Heart left ventricle (tissue), 16 donors: ENCODE measurements around the gene RAD51B. TPM values are rescaled to one million over a fixed set of nuclear protein-coding genes. Genes with fewer than 3 reads are reported as not detected.
"Not testable (repeated sequence)": the region's sequence is repeated elsewhere in the genome, so short reads cannot be mapped to it uniquely, and the experiment has no call there.

Experiments used
- ATAC-seq, 4 donors: fragments of 200-7000 bp; cut with Tn5 transposase; one replicate each; pipeline ENCODE4 v1.9.1; 2020 to 2022; ENCODE audit warnings: moderate library complexity in 4 of 4, mild to moderate bottlenecking in 3 of 4, moderate number of reproducible peaks in 1 of 4
- DNase-seq, 5 donors: peaks; one replicate each; pipeline ENCODE4 v3.0.0-alpha.2; 2020
- H3K27ac ChIP-seq, 12 donors: fragments of 200-600 bp; sonication (generic) in 4 of 12; one replicate each; pipeline versions ENCODE4 v1.5.0 to v1.8.0; 2016 to 2022; ENCODE audit warnings: mild to moderate bottlenecking in 2 of 12
- H3K27me3 ChIP-seq, 9 donors: fragments of 200-600 bp; sonication (generic) in 2 of 9; one replicate each; pipeline versions ENCODE4 v1.5.1 to v1.8.0; 2016 to 2022; ENCODE audit warnings: mild to moderate bottlenecking in 3 of 9
- H3K36me3 ChIP-seq, 9 donors: fragments of 200-600 bp; sonication (generic) in 2 of 9; one replicate each; pipeline versions ENCODE4 v1.5.0 to v1.8.0; 2018 to 2022; ENCODE audit warnings: mild to moderate bottlenecking in 2 of 9
- H3K4me1 ChIP-seq, 12 donors: fragments of 200-600 bp; sonication (generic) in 4 of 12; one replicate each; pipeline versions ENCODE4 v1.5.0 to v1.8.0; 2016 to 2022; ENCODE audit warnings: mild to moderate bottlenecking in 3 of 12
- H3K4me3 ChIP-seq, 12 donors: fragments of 200-600 bp; sonication (generic) in 4 of 12; one replicate each; pipeline versions ENCODE4 v1.5.0 to v1.8.0; 2017 to 2022; ENCODE audit warnings: mild to moderate bottlenecking in 9 of 12, moderate library complexity in 4 of 12
- H3K9me3 ChIP-seq, 12 donors: fragments of 200-600 bp; sonication (generic) in 4 of 12; one replicate each; pipeline versions ENCODE4 v1.5.0 to v1.8.0; 2016 to 2022; ENCODE audit warnings: mild to moderate bottlenecking in 1 of 12
- CTCF ChIP-seq, 12 donors: fragments of 200-600 bp; sonication (generic) in 4 of 12; IDR thresholded peaks; one replicate each; pipeline versions ENCODE4 v1.5.0 to v1.8.0; 2018 to 2022; ENCODE audit warnings: antibody characterized with exemption in 12 of 12, mild to moderate bottlenecking in 5 of 12
- POLR2A ChIP-seq, 2 donors: fragments of 450-650 bp; IDR thresholded peaks; one replicate each; pipeline ENCODE4 v1.6.1; 2017; ENCODE audit warnings: antibody characterized with exemption in 2 of 2, mild to moderate bottlenecking in 2 of 2, moderate library complexity in 2 of 2
- WGBS, 4 donors: extraction: QIAGEN DNeasy Blood & Tissue Kit in 2 of 4; methylation state at CpG; one replicate each; pipeline versions ENCODE4 v1.1.5 to v1.1.7; 2013 to 2018; 5-methylcytosine and 5-hydroxymethylcytosine counted together
- intact Hi-C, 10 donors: fragments of 100-400 bp; cut with DNase I; formaldehyde crosslinking; loops; one replicate each; pipeline versions ENCODE4 v1.11.1 to v1.14.2; 2022
- polyA plus RNA-seq, 2 donors: library from polyadenylated mRNA; stranded (reverse); fragments of 200-250 nt; gene quantifications; one replicate each; pipeline ENCODE4 v1.2.3, GENCODE V29; 2013
- total RNA-seq, 9 donors: library from RNA; depleted of rRNA in 2 of 9; stranded (reverse); fragments of >200 nt in 2 of 9; fragmentation: NEBNext Ultra II Directional in 3 of 9; extraction: Animal tissue kit (Norgen Biotek cat#: 25700) in 3 of 9; gene quantifications; one replicate each; pipeline versions ENCODE4 v1.1.0 to v1.2.4, GENCODE V29; 2016 to 2023
- donor health status: ischemic (EF 13 %, LVEDD 7.1; RV severe dilation, severe dysfunction).
- donor health status: healthy with polysubstance abuse.
- donor health status: DM: no; HTN: yes; CAD: no.
- donor health status: DM: no; HTN: no; CAD: no.
- donor health status: ischemic (EF 25% LVEDD 6.9; RV normal size, moderate dysfunction).
- donor health status: ischemic (EF 25% LVEDD 5.7; RV mildly dilated, moderate dysfunction).
- donor health status: healthy.
- donor health status: DM: yes; HTN: yes; CAD: no.
- donor health status: ischemic (EF 35%, LVEDD 5.7; RV mildly dilated, moderate dysfunction).
- donor health status: nonischemic (EF 11% LVEDD 7.7; RV severe dilation, severe dysfunction).
- donor health status: DM: yes; HTN: yes; CAD: no.
- donor health status: PGD.
- donor health status: ischemic (EF 29% LVEDD 5.4; RV normal size, mild dysfunction).
- donor health status: nonischemic (EF 23%, LVEDD 6.1; RV moderate dilation, normal function).

RAD51B gene
- total and polyA plus RNA-seq, 11 donors: 1.3 to 11.3 (median 3.2) TPM

- H3K4me1 ChIP-seq: peaks cover 0 to 54% (median 15%) of the 10 kb centered on the region in 12 donors
- TF ChIP-seq CTCF (IDR thresholded peaks at IDR 0.05): no peak
- H3K27ac ChIP-seq: peak overlapping the region in 1 of 12 donors; percentile 67
- intact Hi-C loops: no loop called here
- no peaks in the 10 kb centered on the region for H3K9me3 ChIP-seq
- H3K36me3 ChIP-seq: peaks cover 0 to 19% (median 13%) of the 10 kb centered on the region in 9 donors
- no peak for ATAC-seq
- WGBS, 4 donors: 92 to 93% (median 93%) methylated on average over 14 of the region's 14 CpGs
- H3K27me3 ChIP-seq: no peaks in the 10 kb centered on the region
- H3K4me3 ChIP-seq: no peak overlapping the region
- no peak for DNase-seq
Measured at GRCh38 chr14:67817750-67818438, 1.7 kb upstream of the RAD51B start.

GRCh38 chr14:67818476-67818875 lies 1.1 kb upstream of the RAD51B start:
- ATAC-seq: not testable (repeated sequence)
- 90 to 96% (median 95%) methylated on average over 6 of the region's 6 CpGs for WGBS, 4 donors

GRCh38 chr14:67820428-67820971 lies 921 bp downstream of the RAD51B start:
- intact Hi-C loops: loop anchor here in 1 of 10 donors (10.0 kb wide), 1 partner anchor 1294 kb away; no protein-coding TSS in a partner anchor

More at GRCh38 chr14:67818476-67818875, 1.1 kb upstream of the RAD51B start:
- DNase-seq, H3K9me3 ChIP-seq, H3K27me3 ChIP-seq, intact Hi-C loops: not testable (repeated sequence)
- Histone ChIP-seq H3K4me1 (peaks cover 0 to 52% (median 15%) of the 10 kb centered on the region in 12 donors), H3K4me3 (peak overlapping the region in 2 of 12 donors; percentile 73 to 87), H3K27ac (peak overlapping the region in 1 of 12 donors; percentile 67), H3K36me3 (peaks cover 0 to 13% (median 8%) of the 10 kb centered on the region in 9 donors)

GRCh38 chr14:67821121-67821520 lies 1.5 kb downstream of the RAD51B start:
- Histone ChIP-seq H3K4me1 (peaks cover 0 to 33% (median 5%) of the 10 kb centered on the region in 12 donors), H3K36me3 (peaks cover 0 to 11% (median 2%) of the 10 kb centered on the region in 9 donors), H3K27ac (peak overlapping the region in 1 of 12 donors; percentile 67), H3K27me3 (no peaks in the 10 kb centered on the region), H3K4me3 (no peak overlapping the region), H3K9me3 (no peaks in the 10 kb centered on the region)
- ATAC-seq (no peak), DNase-seq (no peak)
- TF ChIP-seq POLR2A (IDR thresholded peaks at IDR 0.05) (no peak), CTCF (IDR thresholded peaks at IDR 0.05) (no peak)
- intact Hi-C loops: loop anchor here in 1 of 10 donors (10.0 kb wide), 1 partner anchor 1294 kb away; no protein-coding TSS in a partner anchor

More at GRCh38 chr14:67820428-67820971, 921 bp downstream of the RAD51B start:
- no peak for DNase-seq
- H3K36me3 ChIP-seq: peaks cover 0 to 7% (median 0%) of the 10 kb centered on the region in 9 donors
- no peaks in the 10 kb centered on the region for H3K27me3 ChIP-seq
- ATAC-seq: no peak
- WGBS, 4 donors: 20 to 35% (median 22%) methylated on average over 13 of the region's 13 CpGs
- peak overlapping the region in 3 of 12 donors; percentile 51 to 67 (median 58) for H3K27ac ChIP-seq
- H3K9me3 ChIP-seq: no peaks in the 10 kb centered on the region
- peak overlapping the region; percentile 65 to 92 (median 74) for H3K4me3 ChIP-seq
- peaks cover 0 to 39% (median 9%) of the 10 kb centered on the region in 12 donors for H3K4me1 ChIP-seq
- TF ChIP-seq CTCF (IDR thresholded peaks at IDR 0.05) (no peak), POLR2A (IDR thresholded peaks at IDR 0.05) (no peak)
